ENCODE data around the gene MRNIP.

Gene MRNIP

GRCh38 chr5:179878222-179879002 is 19.8 kb upstream of the MRNIP start:
- Histone ChIP-seq H3K27me3 (ENCODE audit: control insufficient read depth, low read length) (no peaks in the 10 kb centered on the region), H4K20me1 (ENCODE audit: control insufficient read depth, insufficient read depth, low read depth, low read length) (no peaks in the 10 kb centered on the region), H3K36me3 (ENCODE audit: control insufficient read depth, low read length) (peaks cover 51% of the 10 kb centered on the region), H3K4me2 (ENCODE audit: low read length) (no peak overlapping the region), H3K9me2 (replicated peaks; ENCODE audit: control insufficient read depth, low read length) (no peaks in the 10 kb centered on the region), H3K4me1 (ENCODE audit: control insufficient read depth, low read length) (no peaks in the 10 kb centered on the region), H3K4me3 (ENCODE audit: low read length) (no peak overlapping the region), H3K9me3 (ENCODE audit: control insufficient read depth, insufficient read depth, low read length) (peaks cover 10% of the 10 kb centered on the region), H3K27ac (ENCODE audit: low read depth, low read length) (no peak overlapping the region), H3K79me2 (ENCODE audit: control insufficient read depth, low read length) (no peaks in the 10 kb centered on the region), H3F3A (ENCODE audit: control insufficient read depth, insufficient read depth) (no peaks in the 10 kb centered on the region)
- TF ChIP-seq EZH2phosphoT487 (IDR thresholded peaks at IDR 0.05; ENCODE audit: borderline replicate concordance, low read length): no peak
- no peak for TF ChIP-seq CTCF (IDR thresholded peaks at IDR 0.05; ENCODE audit: low read depth, low read length, poor library complexity, severe bottlenecking)

- Histone ChIP-seq H3K9me2 (replicated peaks; ENCODE audit: control insufficient read depth, low read length) (no peaks in the 10 kb centered on the region), H3K4me2 (ENCODE audit: low read length) (no peak overlapping the region), H3K4me3 (ENCODE audit: low read length) (no peak overlapping the region), H3K79me2 (ENCODE audit: control insufficient read depth, low read length) (no peaks in the 10 kb centered on the region), H3F3A (ENCODE audit: control insufficient read depth, insufficient read depth) (no peaks in the 10 kb centered on the region), H3K36me3 (ENCODE audit: control insufficient read depth, low read length) (peaks cover 51% of the 10 kb centered on the region), H3K4me1 (ENCODE audit: control insufficient read depth, low read length) (no peaks in the 10 kb centered on the region), H3K9me3 (ENCODE audit: control insufficient read depth, insufficient read depth, low read length) (no peaks in the 10 kb centered on the region), H4K20me1 (ENCODE audit: control insufficient read depth, insufficient read depth, low read depth, low read length) (no peaks in the 10 kb centered on the region), H3K27ac (ENCODE audit: low read depth, low read length) (no peak overlapping the region), H3K27me3 (ENCODE audit: control insufficient read depth, low read length) (no peaks in the 10 kb centered on the region)
- TF ChIP-seq EZH2phosphoT487 (IDR thresholded peaks at IDR 0.05; ENCODE audit: borderline replicate concordance, low read length): no peak
- no peak for TF ChIP-seq CTCF (IDR thresholded peaks at IDR 0.05; ENCODE audit: low read depth, low read length, poor library complexity, severe bottlenecking)
Measured at GRCh38 chr5:179876610-179876952, 18.0 kb upstream of the MRNIP start.

- Histone ChIP-seq H3F3A (ENCODE audit: control insufficient read depth, insufficient read depth) (no peaks in the 10 kb centered on the region), H3K4me3 (ENCODE audit: low read length) (no peak overlapping the region), H3K79me2 (ENCODE audit: control insufficient read depth, low read length) (no peaks in the 10 kb centered on the region), H3K4me2 (ENCODE audit: low read length) (no peak overlapping the region), H3K9me2 (replicated peaks; ENCODE audit: control insufficient read depth, low read length) (no peaks in the 10 kb centered on the region), H3K27me3 (ENCODE audit: control insufficient read depth, low read length) (no peaks in the 10 kb centered on the region), H3K4me1 (ENCODE audit: control insufficient read depth, low read length) (no peaks in the 10 kb centered on the region), H3K27ac (ENCODE audit: low read depth, low read length) (no peak overlapping the region), H3K36me3 (ENCODE audit: control insufficient read depth, low read length) (peaks cover 56% of the 10 kb centered on the region), H4K20me1 (ENCODE audit: control insufficient read depth, insufficient read depth, low read depth, low read length) (no peaks in the 10 kb centered on the region), H3K9me3 (ENCODE audit: control insufficient read depth, insufficient read depth, low read length) (no peaks in the 10 kb centered on the region)
- TF ChIP-seq CTCF (IDR thresholded peaks at IDR 0.05; ENCODE audit: low read depth, low read length, poor library complexity, severe bottlenecking) (no peak), EZH2phosphoT487 (IDR thresholded peaks at IDR 0.05; ENCODE audit: borderline replicate concordance, low read length) (no peak)
Measured at GRCh38 chr5:179875741-179876609, 17.4 kb upstream of the MRNIP start.
